NCI-H510A (cell line): ENCODE results near the gene DMD.
"Not testable (repeated sequence)": the region's sequence is repeated elsewhere in the genome, so short reads cannot be mapped to it uniquely, and the experiment has no call there.

ENCODE experiments used
- DNase-seq: peaks from one replicate; lab custom pipeline; 2025; lab: John Stamatoyannopoulos, UW

Gene DMD

DNA sequence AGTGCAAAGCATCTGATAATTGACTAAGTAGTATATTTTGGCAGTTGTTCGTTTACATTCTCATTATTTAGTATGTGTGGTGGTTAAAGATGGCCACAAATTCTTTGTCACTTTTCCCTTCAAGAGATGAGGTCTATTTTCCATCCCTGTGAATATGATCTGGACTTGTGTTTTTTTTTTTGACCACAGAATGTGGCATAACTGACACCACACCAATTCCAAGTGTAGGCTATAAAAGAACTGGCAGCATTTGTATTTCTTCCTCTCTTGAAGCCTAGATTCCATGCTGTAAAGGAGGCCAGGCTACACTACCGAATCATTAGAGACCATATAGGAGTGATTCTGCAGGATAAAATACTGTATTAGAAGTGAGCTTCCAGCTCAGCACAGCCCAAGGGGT lies 596.6 kb downstream of the DMD start:
- DNase-seq, result no peak

DNA sequence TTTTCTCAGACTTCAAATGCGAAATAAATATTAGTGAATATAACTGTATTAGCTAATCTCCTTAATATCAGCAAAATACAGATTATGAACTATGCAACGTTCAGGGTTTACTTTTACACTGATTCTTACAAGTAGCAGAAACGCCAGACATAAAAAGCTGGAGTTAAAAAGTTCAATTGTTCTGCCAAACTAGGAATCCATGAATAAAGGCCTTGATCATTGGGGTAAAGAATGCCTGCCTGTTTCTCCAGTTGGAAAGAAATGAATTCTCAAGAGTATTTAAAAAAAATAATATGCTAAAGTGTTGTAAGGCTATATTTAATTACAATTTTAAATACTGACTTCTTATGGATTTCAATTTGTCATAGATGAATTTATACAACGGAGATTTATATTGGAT lies 612.2 kb downstream of the DMD start:
- no peak for DNase-seq

DNA sequence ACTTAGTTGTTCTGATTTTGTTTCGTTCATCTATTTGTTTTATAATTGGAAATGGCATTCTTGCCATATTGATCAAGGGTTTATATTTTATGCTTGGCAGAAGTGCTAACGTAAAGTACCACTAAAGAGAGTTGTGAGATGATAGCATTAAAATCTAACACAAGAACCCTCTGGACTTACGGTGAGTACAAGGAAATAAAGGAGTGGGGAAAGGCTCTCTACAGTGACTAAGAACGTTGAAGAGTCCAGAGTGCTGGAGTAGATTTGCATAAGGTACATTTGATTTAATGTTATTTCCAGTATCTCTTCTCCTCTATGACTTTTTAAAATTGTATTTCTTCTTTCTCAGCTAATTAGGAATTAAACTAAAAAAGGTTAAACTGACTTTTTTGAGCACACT lies 612.6 kb downstream of the DMD start:
- no peak for DNase-seq

DNA sequence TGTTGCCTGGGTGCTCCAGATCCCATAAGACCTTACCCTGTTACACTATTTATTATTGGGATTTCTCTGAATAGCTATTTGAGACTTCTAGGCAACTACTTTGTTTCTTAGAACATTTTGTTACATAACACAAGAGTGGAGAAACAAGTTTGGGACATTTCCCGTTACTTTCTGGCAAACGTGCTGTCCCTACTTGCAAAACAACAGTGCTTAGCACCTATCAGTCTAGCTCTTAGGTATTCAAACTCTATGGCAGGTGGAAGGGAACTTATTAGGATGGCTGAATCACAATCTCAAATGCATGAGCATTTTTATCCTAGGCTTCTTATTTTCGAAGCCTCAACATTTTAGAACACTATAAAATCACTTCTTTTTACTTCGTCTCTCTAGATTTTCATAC lies 613.6 kb downstream of the DMD start:
- DNase-seq, result no peak

DNA sequence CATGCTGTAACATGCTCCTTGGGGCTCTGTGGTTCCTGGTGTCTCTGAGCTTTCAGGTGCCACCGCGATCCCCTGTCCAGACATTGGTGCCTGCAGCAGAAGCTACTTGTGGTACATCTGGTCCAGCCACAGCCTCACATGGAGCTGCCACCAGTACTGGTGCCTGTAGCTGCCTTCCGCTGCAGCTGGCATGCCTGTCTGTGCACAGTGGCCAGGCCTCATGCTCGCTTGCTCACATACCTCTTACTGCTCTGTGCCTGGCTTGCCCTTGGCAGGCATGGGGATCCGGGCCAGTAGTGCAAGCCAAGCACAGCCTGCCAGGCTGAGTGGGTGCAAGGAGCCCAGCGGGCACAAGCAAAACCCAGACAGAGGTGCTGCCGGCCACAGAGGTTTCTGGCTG lies 618.6 kb downstream of the DMD start:
- no peak for DNase-seq

DNA sequence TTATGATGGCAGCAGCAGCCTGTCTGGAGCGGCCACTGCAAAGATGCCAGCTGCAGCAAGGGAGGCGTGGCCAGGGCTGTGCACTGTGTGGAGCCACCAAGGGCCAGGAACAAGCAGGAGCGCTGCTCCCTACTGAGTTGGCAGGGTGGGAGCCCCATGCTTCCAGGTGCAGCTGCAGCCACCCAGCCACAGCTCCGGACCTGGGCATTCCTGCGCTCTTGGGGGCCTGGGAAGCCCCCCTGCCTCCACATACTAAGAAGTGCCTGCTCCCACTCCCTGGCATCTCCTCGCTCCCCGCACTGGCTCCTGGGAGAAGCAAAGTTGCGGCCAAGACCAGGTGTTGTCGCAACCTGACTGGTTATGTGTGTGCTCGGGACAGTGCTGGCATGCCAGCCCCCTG lies 619.8 kb downstream of the DMD start:
- DNase-seq, result no peak

DNA sequence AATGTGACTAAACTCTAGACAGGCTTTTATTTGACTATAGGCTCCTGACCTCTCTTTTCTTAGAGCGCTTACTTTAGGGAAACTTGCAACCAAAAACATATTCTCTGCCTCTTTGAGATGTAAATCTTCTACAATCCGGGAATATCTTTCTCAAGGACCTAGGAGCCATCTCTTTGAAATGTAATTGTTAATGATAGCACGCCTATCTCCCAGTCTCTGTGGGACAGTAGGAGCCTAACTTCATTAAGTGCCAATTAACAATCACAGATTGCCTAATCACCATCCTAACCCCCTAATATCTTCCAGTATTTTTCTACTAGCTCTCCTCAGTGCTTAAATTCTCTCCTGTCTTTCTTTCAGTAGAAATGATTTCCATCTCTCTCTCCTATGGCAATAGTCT lies 628.6 kb downstream of the DMD start:
- no peak for DNase-seq

DNA sequence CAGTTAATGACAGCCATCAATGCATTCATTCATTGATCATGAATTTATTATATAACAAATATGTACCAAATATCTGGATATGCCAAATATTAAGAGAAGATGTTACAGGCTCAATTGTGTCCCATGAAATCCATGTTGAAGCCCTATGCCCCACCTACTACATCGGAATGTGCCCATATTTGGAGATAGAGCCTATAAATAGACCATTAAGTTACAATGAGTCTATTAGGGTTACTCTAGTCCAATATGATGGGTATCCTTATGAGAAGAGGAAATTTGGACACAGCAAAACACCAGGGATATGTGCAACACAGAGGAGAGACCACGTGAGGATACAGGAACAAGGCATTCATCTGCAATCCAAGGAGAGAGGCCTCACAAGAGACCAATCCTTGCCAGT lies 634.5 kb downstream of the DMD start:
- no peak for DNase-seq

DNA sequence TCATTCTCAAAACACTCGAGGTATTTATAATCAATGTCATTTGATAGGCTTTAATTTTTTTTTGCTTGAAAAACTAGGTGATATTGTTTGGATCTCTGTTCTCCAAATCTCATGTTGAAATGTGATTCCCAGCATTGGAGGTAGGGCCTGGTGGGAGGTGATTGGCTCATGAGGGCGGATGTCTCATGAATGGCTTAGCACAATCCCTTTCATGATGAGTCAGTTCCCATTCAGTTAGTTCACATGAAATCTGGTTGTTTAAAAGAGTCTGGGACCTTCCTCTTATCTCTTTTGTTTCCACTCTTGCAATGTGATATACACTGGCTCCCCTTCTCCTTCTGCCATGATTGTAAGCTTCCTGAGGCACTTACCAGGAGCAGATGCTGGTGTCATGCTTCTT lies 638.7 kb downstream of the DMD start:
- no peak for DNase-seq

DNA sequence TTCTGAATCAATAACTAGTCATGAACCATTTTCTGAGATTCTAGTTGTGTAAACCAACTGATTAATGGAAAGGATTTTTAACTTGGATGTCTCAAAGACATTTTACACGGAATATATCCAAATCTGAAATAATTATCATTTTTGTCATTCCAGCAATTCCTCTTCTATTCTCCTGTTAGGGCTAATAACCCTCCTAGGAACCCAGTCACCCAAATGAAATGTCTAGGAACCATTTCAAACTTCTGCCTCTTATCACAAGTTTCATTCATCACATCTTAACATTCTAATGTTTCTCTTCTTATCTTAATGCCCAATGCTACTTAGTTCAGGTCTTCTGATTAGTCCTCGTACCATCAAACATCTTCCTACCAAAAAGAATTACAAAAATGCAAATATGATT lies 639.8 kb downstream of the DMD start:
- no peak for DNase-seq

DNA sequence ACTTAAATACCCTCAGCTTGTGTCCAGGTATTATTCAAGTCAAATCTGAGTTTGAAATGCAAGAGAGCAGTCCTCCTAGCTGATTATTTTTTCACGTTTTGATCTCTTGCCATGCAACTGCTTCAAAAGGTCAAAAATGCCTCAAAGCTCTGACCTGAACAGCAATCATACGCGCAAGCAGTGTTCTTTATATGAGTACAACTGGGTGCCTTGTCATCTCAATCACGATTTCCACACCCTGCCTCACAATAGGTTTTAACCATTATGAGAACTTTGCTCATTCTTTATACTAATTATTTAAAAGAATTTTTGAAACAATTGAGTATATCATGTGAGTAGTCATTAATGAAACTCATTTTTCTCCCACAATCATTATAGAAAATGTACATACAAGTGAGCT lies 649.1 kb downstream of the DMD start:
- DNase-seq, result no peak

DNA sequence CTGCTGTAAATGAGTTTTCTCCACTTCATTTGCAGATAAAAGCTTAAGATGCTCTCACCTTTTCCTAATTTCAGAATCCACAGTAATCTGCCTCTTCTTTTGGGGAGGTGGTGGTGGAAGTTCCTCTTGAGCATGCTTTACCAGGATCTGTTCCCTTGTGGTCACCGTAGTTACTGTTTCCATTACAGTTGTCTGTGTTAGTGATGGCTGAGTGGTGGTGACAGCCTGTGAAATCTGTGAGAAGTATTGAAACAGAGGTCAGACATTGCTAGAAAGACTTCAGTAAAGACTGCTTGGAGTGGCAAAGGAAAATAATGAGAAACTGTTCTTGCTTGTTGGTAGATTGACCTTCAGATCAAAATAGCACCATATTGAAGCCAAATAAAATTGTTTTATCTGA lies 666.2 kb downstream of the DMD start:
- no peak for DNase-seq

DNA sequence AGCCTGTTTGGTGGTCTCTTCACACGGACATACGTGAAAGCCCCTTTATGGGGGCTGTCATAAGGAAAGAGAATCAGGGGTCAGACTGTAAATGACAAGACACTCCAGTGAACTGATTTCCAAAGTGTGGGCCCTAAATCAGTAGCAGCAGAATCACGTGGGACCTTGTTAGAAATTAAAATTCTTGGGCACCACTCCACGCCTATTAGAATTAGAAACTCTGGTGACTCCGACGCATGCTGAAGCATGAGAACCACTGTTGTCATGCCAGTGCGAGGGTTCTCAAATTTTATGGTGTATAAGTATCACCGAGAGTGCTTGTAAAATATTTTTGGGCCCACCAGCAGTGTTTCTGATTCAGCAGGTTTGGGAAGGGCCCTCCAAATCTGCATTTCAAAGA lies 672.8 kb downstream of the DMD start:
- no peak for DNase-seq

DNA sequence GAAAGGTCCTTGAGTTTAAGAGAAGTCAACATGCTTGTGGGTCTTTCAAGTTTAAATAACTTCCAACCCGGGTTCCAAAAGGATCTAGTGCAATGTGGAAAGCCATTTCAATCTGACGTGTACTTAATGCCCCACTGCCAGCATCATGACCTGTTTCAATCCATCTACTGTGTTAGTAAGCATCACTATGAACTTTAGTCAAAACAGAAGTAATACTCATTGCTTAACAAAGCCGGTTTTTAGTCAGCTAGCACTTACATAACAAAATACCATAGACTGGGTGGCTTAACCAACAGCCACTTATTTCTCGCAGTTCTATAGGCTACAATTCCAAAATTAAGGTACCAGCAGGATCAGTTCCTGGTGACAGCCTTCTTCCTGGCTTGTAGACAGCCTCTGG lies 677.5 kb downstream of the DMD start:
- DNase-seq, result no peak

DNA sequence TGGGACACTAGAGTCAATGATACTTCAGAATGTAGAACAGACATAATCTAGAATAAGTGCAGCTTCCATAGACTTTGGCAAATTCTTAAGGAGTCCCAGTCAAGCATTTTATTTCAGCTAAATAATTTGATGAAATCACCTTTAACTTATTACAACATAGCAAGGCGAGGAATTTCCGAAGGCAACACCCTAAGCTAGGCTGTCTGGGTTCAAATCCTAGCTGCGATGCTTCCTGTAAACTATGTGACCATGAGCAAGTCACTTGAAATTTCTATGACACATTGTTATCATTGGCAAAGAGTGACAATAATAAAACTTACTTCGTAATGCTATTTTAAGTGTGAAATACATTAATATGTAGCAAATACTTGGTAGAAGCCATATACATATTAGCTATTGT lies 679.1 kb downstream of the DMD start:
- DNase-seq, result no peak

DNA sequence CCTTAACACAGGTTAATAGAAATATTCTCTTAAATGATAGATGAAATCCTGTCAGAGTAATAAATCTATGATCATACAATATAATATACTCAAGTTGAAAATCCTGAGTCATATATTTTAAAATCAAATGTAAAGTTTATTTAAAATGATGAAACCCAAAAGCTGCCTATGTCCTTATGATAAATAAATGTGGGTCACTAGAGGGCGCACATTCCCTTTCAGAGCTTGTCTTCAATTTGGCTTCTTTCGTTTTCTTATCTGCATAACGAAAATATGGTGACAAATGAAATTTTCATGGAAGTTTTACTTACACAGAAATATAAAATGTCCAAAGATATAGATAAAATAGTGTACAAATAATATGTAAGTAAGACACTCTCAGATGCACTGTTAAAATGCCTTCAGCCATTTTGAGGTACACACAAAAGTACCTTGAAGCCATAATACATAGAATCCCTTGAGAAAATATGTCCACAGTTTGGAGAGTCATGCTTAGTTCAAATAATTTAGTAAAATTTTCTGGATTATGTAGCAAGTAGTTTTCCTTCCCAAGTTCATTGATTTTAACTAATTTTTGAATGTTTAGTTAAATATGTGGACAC lies 680.4 kb downstream of the DMD start:
- DNase-seq, result no peak

DNA sequence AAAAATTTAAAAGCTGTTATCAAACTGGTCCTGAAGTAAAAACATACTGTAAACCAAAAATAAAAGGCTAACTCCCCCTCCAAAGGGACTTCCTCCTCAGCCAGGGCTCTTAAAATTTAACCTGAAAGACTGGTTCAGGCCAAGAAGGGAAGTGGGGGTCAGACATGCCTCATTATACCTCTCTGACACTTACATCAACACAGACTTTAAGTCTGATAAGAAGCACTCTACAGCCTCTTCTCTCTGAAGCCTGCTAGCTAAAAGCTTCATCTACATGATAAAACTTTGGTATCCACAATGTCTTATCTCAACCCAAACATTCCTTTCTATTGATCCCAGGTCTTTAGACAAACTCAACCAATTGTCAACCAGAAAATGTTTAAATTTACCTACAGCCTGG lies 682.9 kb downstream of the DMD start:
- DNase-seq, result not testable (repeated sequence)

DNA sequence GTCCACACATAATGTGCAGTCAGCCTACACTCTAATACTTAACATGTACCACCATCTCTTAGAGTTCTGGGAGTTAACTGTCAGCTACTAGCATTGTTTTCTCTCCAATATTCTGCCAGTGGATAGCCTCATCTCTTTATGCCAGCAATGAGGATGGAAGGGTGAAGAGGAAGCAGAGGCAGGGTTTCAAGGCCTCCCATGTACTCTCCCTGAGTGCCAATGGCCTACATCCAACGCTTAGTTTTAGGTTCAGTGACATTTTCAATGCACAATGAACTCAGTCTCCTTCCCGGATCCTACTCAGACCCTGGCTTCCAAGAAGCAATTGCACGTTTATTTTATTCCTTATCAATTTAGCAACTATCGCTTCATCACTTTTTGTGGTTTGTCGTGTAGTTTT lies 686.1 kb downstream of the DMD start:
- DNase-seq, result no peak

DNA sequence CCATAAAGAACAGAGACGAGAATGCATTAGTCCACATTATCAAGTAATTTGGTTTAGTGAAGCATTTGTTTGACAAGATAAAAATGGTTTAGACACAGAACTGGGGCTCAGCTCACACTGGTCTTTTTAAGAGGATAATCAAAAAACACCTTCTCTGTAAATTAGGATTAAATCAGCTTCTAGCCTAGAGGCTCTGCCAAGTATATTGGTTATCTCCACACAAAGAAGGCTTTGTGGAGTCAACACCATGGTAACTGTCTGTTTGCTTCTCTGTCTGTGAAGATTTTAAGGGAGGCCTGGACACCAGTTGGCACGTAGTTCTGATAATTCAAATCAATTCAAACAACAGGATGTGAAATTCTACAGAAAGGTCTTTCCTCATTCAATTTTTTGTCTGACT lies 687.0 kb downstream of the DMD start:
- DNase-seq, result no peak

DNA sequence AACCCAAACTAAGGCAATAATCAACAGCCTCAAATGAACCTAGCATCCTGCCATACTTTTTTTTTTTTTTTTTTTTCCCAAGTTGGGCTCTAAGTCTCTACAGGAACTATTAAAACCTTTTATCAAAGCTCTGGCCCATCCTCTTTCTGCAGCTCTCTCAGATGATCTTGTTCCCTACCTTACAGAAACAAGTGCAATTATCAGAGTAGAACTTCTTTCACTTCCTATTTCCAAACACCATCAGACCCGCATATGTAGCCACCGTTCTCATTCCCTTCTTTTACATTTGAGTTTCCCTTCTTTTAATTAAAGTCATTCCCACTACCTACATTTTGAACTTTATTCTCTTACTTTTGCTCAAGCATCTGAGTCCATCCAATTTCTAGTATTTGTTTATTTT lies 690.6 kb downstream of the DMD start:
- no peak for DNase-seq

DNA sequence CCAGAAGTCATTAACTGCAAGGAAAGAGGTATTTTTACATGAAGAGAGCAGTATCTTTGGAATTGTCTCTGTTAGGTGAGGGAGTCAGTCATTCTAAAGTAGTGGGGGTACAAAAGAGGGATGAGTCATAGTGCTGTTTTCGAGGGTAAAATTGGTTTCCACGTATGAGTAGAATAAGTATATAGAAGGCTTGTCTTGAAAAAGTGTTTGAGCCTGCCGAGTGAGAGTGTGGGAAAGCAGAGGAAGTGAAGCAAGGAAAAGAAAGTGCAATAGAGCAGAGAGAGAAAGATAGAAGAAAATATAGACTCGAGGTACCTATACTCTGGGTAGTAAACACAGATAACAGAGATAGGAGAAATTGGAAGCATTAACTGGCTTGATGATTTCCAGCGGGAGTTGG lies 696.4 kb downstream of the DMD start:
- no peak for DNase-seq

DNA sequence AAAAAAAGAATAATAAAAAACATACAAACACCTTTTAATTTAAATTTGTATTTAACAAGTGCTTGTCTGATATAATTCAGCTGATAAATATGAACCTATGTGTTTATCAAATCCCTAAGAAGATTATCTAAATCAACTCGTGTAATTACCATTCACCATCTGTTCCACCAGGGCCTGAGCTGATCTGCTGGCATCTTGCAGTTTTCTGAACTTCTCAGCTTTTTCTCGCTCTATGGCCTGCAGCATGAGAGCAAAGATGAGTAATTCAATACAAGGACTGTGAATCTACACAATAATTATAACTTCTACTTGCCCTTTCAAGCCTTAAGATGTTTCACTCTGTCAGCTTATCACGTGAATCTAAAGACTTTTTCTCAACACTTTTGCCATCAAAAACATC lies 709.7 kb downstream of the DMD start:
- no peak for DNase-seq

DNA sequence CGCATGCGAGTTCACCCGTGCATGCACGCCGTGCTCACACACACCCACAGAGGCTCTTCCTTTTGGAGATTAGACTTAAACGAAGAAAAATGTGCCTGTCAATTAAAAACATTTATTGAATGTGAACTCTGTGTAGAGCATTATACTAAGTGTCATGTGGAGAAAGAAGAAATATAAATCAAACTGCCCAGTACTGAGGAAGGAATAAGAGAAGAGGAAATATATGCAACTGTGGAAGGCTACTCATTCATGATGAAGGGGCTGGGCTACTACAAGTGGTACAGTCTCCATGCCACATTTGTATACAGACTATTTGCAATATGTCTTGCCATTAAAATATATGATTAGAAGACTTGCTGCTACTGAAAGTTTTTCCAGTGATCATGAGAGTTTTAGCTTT lies 714.7 kb downstream of the DMD start:
- no peak for DNase-seq

DNA sequence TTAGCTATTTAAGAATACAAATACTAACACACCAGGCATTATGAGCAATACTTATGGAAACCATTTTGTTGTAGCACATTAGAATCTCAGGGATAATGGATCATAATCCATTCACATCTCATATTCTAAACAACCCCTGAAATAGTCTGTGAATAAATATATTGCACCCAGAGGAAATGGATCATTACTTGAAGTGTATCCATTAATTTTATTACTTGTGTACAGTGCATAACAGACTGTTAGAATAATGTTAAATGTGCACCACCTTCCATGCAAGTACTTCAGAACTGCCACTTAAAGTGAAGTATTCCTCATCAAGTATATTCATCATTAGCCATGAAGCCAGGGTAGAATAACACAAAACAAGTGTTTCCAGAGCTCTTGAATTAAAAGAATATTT lies 715.5 kb downstream of the DMD start:
- DNase-seq, result no peak

DNA sequence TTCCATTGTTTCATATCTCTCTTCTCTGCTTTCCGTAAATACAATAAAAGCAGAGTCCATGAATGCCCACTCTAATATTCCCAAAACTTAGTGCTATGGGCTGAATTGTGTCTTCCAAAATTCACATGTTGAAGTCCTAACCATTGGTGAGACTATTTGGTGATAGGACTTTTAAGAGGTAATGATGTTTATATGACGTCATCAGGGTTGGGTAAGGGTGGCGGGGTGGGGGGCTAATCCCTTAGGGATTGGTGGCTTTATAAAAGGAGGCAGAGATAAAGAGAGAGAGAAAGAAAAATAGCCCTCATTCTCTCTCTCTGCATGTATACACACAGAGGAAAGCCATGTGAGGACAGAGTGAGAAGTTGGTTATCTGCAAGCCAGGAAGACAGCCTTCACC lies 722.2 kb downstream of the DMD start:
- no peak for DNase-seq
